ENCODE data around the gene HS6ST2.

HS6ST2 gene

DNA sequence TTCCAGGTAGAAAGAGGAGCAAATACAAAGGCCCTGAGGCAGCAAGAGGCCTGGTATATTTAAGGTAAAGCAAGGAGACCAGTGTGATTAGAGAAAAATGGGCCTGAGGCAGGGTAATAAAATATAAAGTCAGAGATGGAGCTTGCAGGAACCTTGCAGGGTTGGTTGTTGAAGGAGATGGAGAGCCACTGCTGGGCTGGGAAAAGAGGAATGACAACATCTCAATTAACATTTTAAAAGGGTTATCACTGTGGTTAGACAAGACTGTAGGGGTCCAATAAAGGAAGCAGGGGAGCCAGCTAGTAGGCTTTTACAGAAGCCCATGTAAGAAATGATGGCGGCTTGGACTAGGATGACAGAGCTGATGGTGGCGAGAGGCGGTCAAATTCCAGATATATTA lies 264.0 kb downstream of the HS6ST2 start:
- H3K79me2 ChIP-seq (ENCODE audit: low read length), result no peaks in the 10 kb centered on the region
- TF ChIP-seq EZH2phosphoT487 (IDR thresholded peaks at IDR 0.05; ENCODE audit: low read length) (no peak), EZH2 (optimal IDR thresholded peaks at IDR 0.05; ENCODE audit: low read depth, low read length) (no peak)
- TF ChIP-seq, protein P1, sequence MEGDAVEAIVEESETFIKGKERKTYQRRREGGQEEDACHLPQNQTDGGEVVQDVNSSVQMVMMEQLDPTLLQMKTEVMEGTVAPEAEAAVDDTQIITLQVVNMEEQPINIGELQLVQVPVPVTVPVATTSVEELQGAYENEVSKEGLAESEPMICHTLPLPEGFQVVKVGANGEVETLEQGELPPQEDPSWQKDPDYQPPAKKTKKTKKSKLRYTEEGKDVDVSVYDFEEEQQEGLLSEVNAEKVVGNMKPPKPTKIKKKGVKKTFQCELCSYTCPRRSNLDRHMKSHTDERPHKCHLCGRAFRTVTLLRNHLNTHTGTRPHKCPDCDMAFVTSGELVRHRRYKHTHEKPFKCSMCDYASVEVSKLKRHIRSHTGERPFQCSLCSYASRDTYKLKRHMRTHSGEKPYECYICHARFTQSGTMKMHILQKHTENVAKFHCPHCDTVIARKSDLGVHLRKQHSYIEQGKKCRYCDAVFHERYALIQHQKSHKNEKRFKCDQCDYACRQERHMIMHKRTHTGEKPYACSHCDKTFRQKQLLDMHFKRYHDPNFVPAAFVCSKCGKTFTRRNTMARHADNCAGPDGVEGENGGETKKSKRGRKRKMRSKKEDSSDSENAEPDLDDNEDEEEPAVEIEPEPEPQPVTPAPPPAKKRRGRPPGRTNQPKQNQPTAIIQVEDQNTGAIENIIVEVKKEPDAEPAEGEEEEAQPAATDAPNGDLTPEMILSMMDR (IDR thresholded peaks at IDR 0.05; ENCODE audit: low read length), result no peak
- H3K4me2 ChIP-seq (ENCODE audit: low read depth, low read length), result no peak overlapping the region

DNA sequence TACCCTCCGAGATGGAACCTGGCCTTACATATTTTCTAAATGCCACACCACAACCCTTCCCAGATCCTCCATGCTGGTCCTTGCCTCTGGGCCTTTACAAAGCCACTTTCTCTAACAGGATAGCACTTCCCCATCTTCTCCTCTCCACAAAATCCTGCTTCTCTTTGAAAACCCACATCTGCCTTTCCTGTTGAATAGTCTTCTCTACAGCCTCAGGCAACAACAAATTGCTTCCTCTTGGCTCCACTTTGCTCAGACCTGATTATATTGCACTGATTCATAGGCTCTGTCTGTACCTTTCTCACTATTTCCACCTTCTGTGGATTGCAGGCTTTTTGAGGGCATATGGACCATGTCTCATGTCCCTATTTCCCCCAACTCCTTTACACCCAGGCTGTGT lies 265.9 kb downstream of the HS6ST2 start:
- Histone ChIP-seq H3K27ac (ENCODE audit: low read length) (no peak overlapping the region), H3F3A (ENCODE audit: insufficient read depth, low read length) (no peaks in the 10 kb centered on the region), H3K9me3 (replicated peaks; ENCODE audit: insufficient read depth, low read length) (no peaks in the 10 kb centered on the region), H2AFZ (ENCODE audit: low read length) (no peak overlapping the region), H4K20me1 (ENCODE audit: insufficient read depth, low read length) (no peaks in the 10 kb centered on the region), H3K79me2 (ENCODE audit: low read length) (no peaks in the 10 kb centered on the region), H3K4me2 (ENCODE audit: low read depth, low read length) (no peak overlapping the region), H3K4me1 (ENCODE audit: low read length) (no peaks in the 10 kb centered on the region), H3K9ac (ENCODE audit: low read length) (no peak overlapping the region), H3K27me3 (replicated peaks; ENCODE audit: insufficient read depth, low read length) (no peaks in the 10 kb centered on the region), H3K9me2 (replicated peaks; ENCODE audit: insufficient read depth, low read length) (no peaks in the 10 kb centered on the region), H3K36me3 (replicated peaks; ENCODE audit: insufficient read depth, low read length) (no peaks in the 10 kb centered on the region), H3K4me3 (ENCODE audit: low read length) (no peak overlapping the region)
- TF ChIP-seq, protein P1 (IDR thresholded peaks at IDR 0.05; ENCODE audit: low read length), result no peak
- no peak for TF ChIP-seq EZH2 (optimal IDR thresholded peaks at IDR 0.05; ENCODE audit: low read depth, low read length)
- no peak for TF ChIP-seq EZH2phosphoT487 (IDR thresholded peaks at IDR 0.05; ENCODE audit: low read length)
- DNase-seq, result no peak

More for the DNA sequence above, 264.0 kb downstream of the HS6ST2 start:
- Histone ChIP-seq H4K20me1 (ENCODE audit: insufficient read depth, low read length) (no peaks in the 10 kb centered on the region), H3K27ac (ENCODE audit: low read length) (no peak overlapping the region), H3K27me3 (replicated peaks; ENCODE audit: insufficient read depth, low read length) (no peaks in the 10 kb centered on the region), H3K9ac (ENCODE audit: low read length) (no peak overlapping the region), H3K4me1 (ENCODE audit: low read length) (no peaks in the 10 kb centered on the region), H3K9me2 (replicated peaks; ENCODE audit: insufficient read depth, low read length) (no peaks in the 10 kb centered on the region), H3K9me3 (replicated peaks; ENCODE audit: insufficient read depth, low read length) (no peaks in the 10 kb centered on the region), H3K36me3 (replicated peaks; ENCODE audit: insufficient read depth, low read length) (no peaks in the 10 kb centered on the region), H2AFZ (ENCODE audit: low read length) (no peak overlapping the region), H3F3A (ENCODE audit: insufficient read depth, low read length) (no peaks in the 10 kb centered on the region), H3K4me3 (ENCODE audit: low read length) (no peak overlapping the region)
- DNase-seq, result no peak

DNA sequence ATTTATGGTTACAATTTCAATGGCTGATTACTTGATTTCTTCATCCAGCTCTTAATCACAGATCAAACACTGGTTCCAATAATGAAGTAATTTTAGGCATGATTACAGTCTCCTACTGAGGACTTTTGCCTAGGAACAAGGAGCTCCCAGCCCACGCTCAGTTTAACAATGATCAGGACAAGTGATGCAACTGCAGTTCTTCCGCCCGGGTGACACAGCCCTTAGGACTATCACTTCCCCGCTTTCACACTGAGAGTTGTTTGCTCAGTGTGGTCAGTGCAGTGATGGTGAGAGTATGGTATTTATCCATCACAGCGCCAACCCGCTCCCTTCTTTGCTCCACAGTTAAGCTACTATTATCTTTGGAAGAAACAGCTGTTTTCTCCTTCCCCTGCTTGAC lies 266.4 kb downstream of the HS6ST2 start:
- no peak overlapping the region for H3K4me2 ChIP-seq (ENCODE audit: low read depth, low read length)
- H3K36me3 ChIP-seq (replicated peaks; ENCODE audit: insufficient read depth, low read length), result no peaks in the 10 kb centered on the region
- no peak overlapping the region for H3K27ac ChIP-seq (ENCODE audit: low read length)
- no peaks in the 10 kb centered on the region for H3K27me3 ChIP-seq (replicated peaks; ENCODE audit: insufficient read depth, low read length)
- TF ChIP-seq EZH2 (optimal IDR thresholded peaks at IDR 0.05; ENCODE audit: low read depth, low read length), result no peak
- TF ChIP-seq EZH2phosphoT487 (IDR thresholded peaks at IDR 0.05; ENCODE audit: low read length), result no peak
- TF ChIP-seq, protein P1 (IDR thresholded peaks at IDR 0.05; ENCODE audit: low read length), result no peak
- no peaks in the 10 kb centered on the region for H3F3A ChIP-seq (ENCODE audit: insufficient read depth, low read length)
- no peak for DNase-seq
- H3K9ac ChIP-seq (ENCODE audit: low read length), result no peak overlapping the region
- H3K79me2 ChIP-seq (ENCODE audit: low read length), result no peaks in the 10 kb centered on the region
- no peaks in the 10 kb centered on the region for H4K20me1 ChIP-seq (ENCODE audit: insufficient read depth, low read length)
- no peaks in the 10 kb centered on the region for H3K9me2 ChIP-seq (replicated peaks; ENCODE audit: insufficient read depth, low read length)
- no peak overlapping the region for H3K4me3 ChIP-seq (ENCODE audit: low read length)
- H3K9me3 ChIP-seq (replicated peaks; ENCODE audit: insufficient read depth, low read length), result no peaks in the 10 kb centered on the region
- H3K4me1 ChIP-seq (ENCODE audit: low read length), result no peaks in the 10 kb centered on the region
- no peak overlapping the region for H2AFZ ChIP-seq (ENCODE audit: low read length)

Measured in MM.1S (cell line).